ENCODE data around the gene NAT14.

- no peak for TF ChIP-seq POLR2A (IDR thresholded peaks at IDR 0.05; ENCODE audit: low read depth, low read length)
- no peak for TF ChIP-seq POLR2AphosphoS5 (IDR thresholded peaks at IDR 0.05; ENCODE audit: low read depth, low read length)
- TF ChIP-seq TAF1 (IDR thresholded peaks at IDR 0.05; ENCODE audit: borderline replicate concordance, low read depth, low read length) = 0 out of 2 replicates have a peak, but pooled peaks have one; percentile 23
Observed at GRCh38 chr19:55503502-55504251, 18.7 kb downstream of the NAT14 start.

Data from GM12892 (cell line).